ENCODE data around the gene TECTA. TPM values are rescaled to one million over a fixed set of nuclear protein-coding genes. Genes with fewer than 3 reads are reported as not detected.

Gene TECTA
- total RNA-seq, 2 experiments from 2014 or later, result 0.22 to 0.42 TPM

DNA sequence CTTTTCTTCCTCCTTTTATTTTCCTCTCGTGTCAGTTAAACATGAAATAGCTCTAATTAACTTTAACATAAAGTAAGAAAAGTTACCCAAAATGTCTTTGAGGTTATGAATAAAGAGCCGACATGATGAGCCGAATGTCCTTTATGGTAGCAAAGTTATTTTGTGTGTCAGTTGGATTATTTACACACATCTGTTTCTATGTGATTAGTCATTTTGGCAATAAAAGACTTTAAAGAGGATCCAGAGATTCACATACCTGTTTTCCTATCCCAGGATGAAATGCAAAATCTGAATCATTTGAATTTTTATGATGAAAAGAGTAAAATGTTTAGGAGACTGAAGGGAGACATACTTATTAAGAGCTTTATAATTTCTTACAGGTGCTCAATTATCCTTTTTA, 34.0 kb upstream of the TECTA start:
- no peaks in the 10 kb centered on the region for H3K27me3 Mint-ChIP-seq
- POLR2A ChIA-PET, result no interaction called here
- H3K36me3 ChIP-seq (ENCODE audit: insufficient read depth, low read length), result peaks cover 28% of the 10 kb centered on the region
- TF ChIP-seq CTCF (IDR thresholded peaks at IDR 0.05), result no peak
- peaks cover 0 to 4% of the 10 kb centered on the region in 2 experiments for H3K9me3 ChIP-seq (ENCODE audit: control insufficient read depth in 1 of 2, insufficient read depth in 1 of 2, low read length in 2 of 2)
- no peak overlapping the region for H3K4me3 Mint-ChIP-seq
- H3K27me3 ChIP-seq (ENCODE audit: control insufficient read depth in 1 of 2, insufficient read depth in 2 of 2, low read length in 2 of 2), result no peaks in the 10 kb centered on the region
- DNase-seq, result no peak
- intact Hi-C loops (cut with DNase I, micrococcal nuclease), result no loop called here
- CTCF ChIA-PET, result no interaction called here
- no peak for ATAC-seq (ENCODE audit: poor library complexity)
- H3K36me3 Mint-ChIP-seq (ENCODE audit: low read depth), result peaks cover 94% of the 10 kb centered on the region
- H3K9me3 Mint-ChIP-seq, result no peaks in the 10 kb centered on the region
- no peak overlapping the region for H3K4me3 ChIP-seq (ENCODE audit: low read length)
- no peak overlapping the region for H3K27ac Mint-ChIP-seq
- no peak overlapping the region for H3K27ac ChIP-seq (ENCODE audit: low read depth in 1 of 2, low read length in 2 of 2)
- no peaks in the 10 kb centered on the region for H3K4me1 Mint-ChIP-seq (ENCODE audit: low read depth)
- H3K4me1 ChIP-seq (ENCODE audit: insufficient read depth, low read length), result no peaks in the 10 kb centered on the region

- Histone ChIP-seq H3K27ac (ENCODE audit: low read depth in 1 of 2, low read length in 2 of 2) (no peak overlapping the region), H3K4me1 (ENCODE audit: insufficient read depth, low read length) (no peaks in the 10 kb centered on the region), H3K27me3 (ENCODE audit: control insufficient read depth in 1 of 2, insufficient read depth in 2 of 2, low read length in 2 of 2) (no peaks in the 10 kb centered on the region), H3K9me3 (ENCODE audit: control insufficient read depth in 1 of 2, insufficient read depth in 1 of 2, low read length in 2 of 2) (peaks cover 0 to 4% of the 10 kb centered on the region in 2 experiments), H3K4me3 (ENCODE audit: low read length) (no peak overlapping the region), H3K36me3 (ENCODE audit: insufficient read depth, low read length) (peaks cover 28% of the 10 kb centered on the region)
- no peaks in the 10 kb centered on the region for H3K4me1 Mint-ChIP-seq (ENCODE audit: low read depth)
- no peaks in the 10 kb centered on the region for H3K9me3 Mint-ChIP-seq
- no peak for TF ChIP-seq CTCF (IDR thresholded peaks at IDR 0.05)
- DNase-seq, result no peak
- intact Hi-C loops (cut with DNase I, micrococcal nuclease), result no loop called here
- peaks cover 91% of the 10 kb centered on the region for H3K36me3 Mint-ChIP-seq (ENCODE audit: low read depth)
- ChIA-PET POLR2A (no interaction called here), CTCF (no interaction called here)
- no peak overlapping the region for H3K27ac Mint-ChIP-seq
- no peaks in the 10 kb centered on the region for H3K27me3 Mint-ChIP-seq
- H3K4me3 Mint-ChIP-seq, result no peak overlapping the region
- no peak for ATAC-seq (ENCODE audit: poor library complexity)
Observed at GRCh38 chr11:121067453-121067852, 33.6 kb upstream of the TECTA start.

DNA sequence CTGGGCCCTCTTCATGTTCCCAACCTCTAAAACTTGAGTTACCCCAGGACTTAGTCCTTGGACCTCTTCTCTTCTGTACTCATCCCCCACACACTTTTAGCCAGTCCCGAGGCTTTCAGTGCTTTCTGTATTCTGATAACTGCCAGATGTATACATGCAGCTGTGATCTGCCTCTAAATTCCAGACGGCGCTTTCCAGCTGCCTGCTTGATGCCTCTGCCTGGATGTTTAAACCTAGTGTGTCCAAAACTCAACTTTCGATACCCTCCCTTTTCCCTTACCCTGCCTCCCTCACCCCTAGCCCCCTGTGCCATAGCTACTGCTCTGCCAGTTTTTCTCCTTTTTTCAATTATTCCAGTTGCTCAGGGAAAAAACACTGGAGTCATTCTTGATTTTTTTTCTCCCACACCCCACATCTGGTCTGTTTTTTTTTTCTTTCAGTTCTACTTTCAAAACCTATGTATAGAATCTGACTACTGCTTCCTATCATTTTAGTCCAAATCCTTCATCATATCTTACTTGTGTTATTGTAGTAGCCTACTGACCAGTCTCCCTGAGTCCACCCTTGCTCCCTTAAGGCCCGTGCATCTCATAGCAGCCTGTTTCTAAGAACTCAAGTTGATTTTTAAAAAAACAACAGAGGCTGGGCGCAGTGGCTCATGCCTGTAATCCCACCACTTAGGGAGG, 32.9 kb upstream of the TECTA start:
- POLR2A ChIA-PET, result no interaction called here
- Histone ChIP-seq H3K9me3 (ENCODE audit: control insufficient read depth in 1 of 2, insufficient read depth in 1 of 2, low read length in 2 of 2) (peaks cover 0 to 4% of the 10 kb centered on the region in 2 experiments), H3K27me3 (ENCODE audit: control insufficient read depth in 1 of 2, insufficient read depth in 2 of 2, low read length in 2 of 2) (no peaks in the 10 kb centered on the region), H3K36me3 (ENCODE audit: insufficient read depth, low read length) (peaks cover 22% of the 10 kb centered on the region), H3K27ac (ENCODE audit: low read depth in 1 of 2, low read length in 2 of 2) (no peak overlapping the region), H3K4me1 (ENCODE audit: insufficient read depth, low read length) (no peaks in the 10 kb centered on the region), H3K4me3 (ENCODE audit: low read length) (no peak overlapping the region)
- no peaks in the 10 kb centered on the region for H3K9me3 Mint-ChIP-seq
- no peaks in the 10 kb centered on the region for H3K27me3 Mint-ChIP-seq
- H3K4me1 Mint-ChIP-seq (ENCODE audit: low read depth), result no peaks in the 10 kb centered on the region
- no peak for ATAC-seq (ENCODE audit: poor library complexity)
- H3K4me3 Mint-ChIP-seq, result no peak overlapping the region
- H3K27ac Mint-ChIP-seq, result no peak overlapping the region
- TF ChIP-seq CTCF (IDR thresholded peaks at IDR 0.05), result no peak
- DNase-seq, result no peak
- H3K36me3 Mint-ChIP-seq (ENCODE audit: low read depth), result peaks cover 91% of the 10 kb centered on the region
- CTCF ChIA-PET, result no interaction called here
- intact Hi-C loops (cut with DNase I, micrococcal nuclease), result no loop called here

Measured in CD4-positive, alpha-beta T cell (primary cell).